CD4-positive, alpha-beta T cell (primary cell): ENCODE measurements around the gene ADAMTS20. TPM values are rescaled to one million over a fixed set of nuclear protein-coding genes. Genes with fewer than 3 reads are reported as not detected.
"Not testable (repeated sequence)": the region's sequence is repeated elsewhere in the genome, so short reads cannot be mapped to it uniquely, and the experiment has no call there.

Experiments used
- ATAC-seq: fragments of 200-7000 bp; cut with Tn5 transposase; one replicate; pipeline ENCODE4 v1.10.0; 2022; ENCODE audit warnings: mild to moderate bottlenecking; ENCODE audit not compliant: poor library complexity
- CTCF ChIA-PET: fragments of 350-600 bp; sonication (Branson Sonifier 250); formaldehyde crosslinking; loops from one replicate; lab custom pipeline; 2021; ENCODE audit warnings: antibody characterized with exemption, inconsistent platforms; lab: Charles Lee
- POLR2A ChIA-PET: fragments of 350-600 bp; sonication (Branson Sonifier 250); formaldehyde crosslinking; loops from one replicate; lab custom pipeline; 2021; ENCODE audit warnings: antibody characterized with exemption, inconsistent platforms; lab: Charles Lee
- DNase-seq, 14 experiments: peaks; one replicate each; pipeline ENCODE4 v3.0.0-alpha.2; 2013 to 2020; ENCODE audit warnings: mixed read lengths in 2 of 14
- H3K27ac ChIP-seq, 2 donors: one replicate each; pipeline versions ENCODE4 v1.5.1 to v1.7.0; 2013; ENCODE audit warnings: low read length in 2 of 2, low read depth in 1 of 2, mild to moderate bottlenecking in 1 of 2
- H3K27me3 ChIP-seq, 2 experiments: 1 replicate in 1 of 2; 2 replicates in 1 of 2; pipeline versions ENCODE4 v1.6.1 to v1.7.0; 2013; ENCODE audit warnings: low read length in 2 of 2, control low read depth in 1 of 2, mild to moderate bottlenecking in 1 of 2, moderate library complexity in 1 of 2; ENCODE audit not compliant: insufficient read depth in 2 of 2, control insufficient read depth in 1 of 2
- H3K36me3 ChIP-seq: one replicate; pipeline ENCODE4 v1.6.1; 2013; ENCODE audit warnings: low read length, control low read depth; ENCODE audit not compliant: insufficient read depth
- H3K4me1 ChIP-seq: one replicate; pipeline ENCODE4 v1.6.1; 2013; ENCODE audit warnings: low read length, control low read depth; ENCODE audit not compliant: insufficient read depth
- H3K4me3 ChIP-seq: one replicate; pipeline ENCODE4 v1.5.1; 2013; ENCODE audit warnings: mild to moderate bottlenecking, low read length, moderate library complexity
- H3K9me3 ChIP-seq, 2 experiments: 1 replicate in 1 of 2; 2 replicates in 1 of 2; pipeline versions ENCODE4 v1.6.1 to v1.7.0; 2013; ENCODE audit warnings: low read length in 2 of 2, mild to moderate bottlenecking in 2 of 2, control low read depth in 1 of 2, moderate library complexity in 1 of 2; ENCODE audit not compliant: control insufficient read depth in 1 of 2, insufficient read depth in 1 of 2
- H3K27ac Mint-ChIP-seq: one replicate; pipeline ENCODE4 v1.8.0; 2020; ENCODE audit warnings: mixed read lengths
- H3K27me3 Mint-ChIP-seq: one replicate; pipeline ENCODE4 v1.8.0; 2021; ENCODE audit warnings: mixed read lengths
- H3K36me3 Mint-ChIP-seq: one replicate; pipeline ENCODE4 v1.8.0; 2021; ENCODE audit warnings: low read depth, mixed read lengths
- H3K4me1 Mint-ChIP-seq: one replicate; pipeline ENCODE4 v1.8.0; 2021; ENCODE audit warnings: low read depth, mixed read lengths
- H3K4me3 Mint-ChIP-seq: one replicate; pipeline ENCODE4 v1.8.0; 2020; ENCODE audit warnings: mild to moderate bottlenecking, mixed read lengths
- H3K9me3 Mint-ChIP-seq: one replicate; pipeline ENCODE4 v1.8.0; 2020; ENCODE audit warnings: mixed read lengths
- CTCF ChIP-seq: fragments of 200-600 bp; IDR thresholded peaks from one replicate; pipeline ENCODE4 v1.8.0; 2022; ENCODE audit warnings: antibody characterized with exemption, mild to moderate bottlenecking
- intact Hi-C, 2 experiments: fragments of 100-400 bp; cut with DNase I in 1 of 2; cut with micrococcal nuclease in 1 of 2; formaldehyde crosslinking; loops; one replicate each; pipeline versions ENCODE4 v1.15.1 to v1.9.0; 2023 to 2025; cut with DNase I, micrococcal nuclease
- total RNA-seq, 174 experiments: library from RNA in 2 of 174; stranded (reverse) in 2 of 174; gene quantifications; one replicate each; pipeline ENCODE4 v1.2.3 and lab custom pipeline; 2021 to 2026

Gene ADAMTS20
- total RNA-seq, 2 experiments from 2014 or later, result not detected

- no peak for ATAC-seq
- no peak for TF ChIP-seq CTCF
Measured at GRCh38 chr12:43345023-43345422, 207.0 kb downstream of the ADAMTS20 start.

GRCh38 chr12:43341785-43342313 is 210.2 kb downstream of the ADAMTS20 start:
- H3K9me3 ChIP-seq, H3K27ac Mint-ChIP-seq, intact Hi-C loops, H3K4me3 ChIP-seq, H3K36me3 Mint-ChIP-seq, H3K4me1 Mint-ChIP-seq, H3K4me3 Mint-ChIP-seq, H3K4me1 ChIP-seq, H3K9me3 Mint-ChIP-seq, H3K27me3 Mint-ChIP-seq, H3K36me3 ChIP-seq, H3K27ac ChIP-seq, H3K27me3 ChIP-seq, POLR2A ChIA-PET, ATAC-seq, DNase-seq, CTCF ChIA-PET: not testable (repeated sequence)

More at GRCh38 chr12:43345023-43345422, 207.0 kb downstream of the ADAMTS20 start:
- ChIA-PET POLR2A (no interaction called here), CTCF (no interaction called here)
- H3K36me3 Mint-ChIP-seq, result no peaks in the 10 kb centered on the region
- no peak overlapping the region for H3K27ac Mint-ChIP-seq
- intact Hi-C loops, result no loop called here
- Histone ChIP-seq H3K36me3 (no peaks in the 10 kb centered on the region), H3K9me3 (peaks cover 7% of the 10 kb centered on the region in 2 experiments), H3K4me1 (no peaks in the 10 kb centered on the region), H3K27ac (no peak overlapping the region), H3K4me3 (no peak overlapping the region), H3K27me3 (no peaks in the 10 kb centered on the region)
- peaks cover 4% of the 10 kb centered on the region for H3K27me3 Mint-ChIP-seq
- H3K9me3 Mint-ChIP-seq, result no peaks in the 10 kb centered on the region
- no peak for DNase-seq
- H3K4me1 Mint-ChIP-seq, result no peaks in the 10 kb centered on the region
- H3K4me3 Mint-ChIP-seq, result no peak overlapping the region

GRCh38 chr12:43338848-43339526 is 213.0 kb downstream of the ADAMTS20 start:
- no peak for DNase-seq
- intact Hi-C loops, result no loop called here

More at GRCh38 chr12:43338848-43339526, 213.0 kb downstream of the ADAMTS20 start:
- Mint-ChIP-seq H3K27me3 (no peaks in the 10 kb centered on the region), H3K9me3 (no peaks in the 10 kb centered on the region), H3K4me3 (no peak overlapping the region), H3K4me1 (no peaks in the 10 kb centered on the region), H3K36me3 (no peaks in the 10 kb centered on the region), H3K27ac (no peak overlapping the region)
- no peaks in the 10 kb centered on the region for H3K36me3 ChIP-seq
- ATAC-seq, result no peak
- no peaks in the 10 kb centered on the region for H3K4me1 ChIP-seq
- POLR2A ChIA-PET, result no interaction called here
- H3K9me3 ChIP-seq, result no peaks in the 10 kb centered on the region
- TF ChIP-seq CTCF, result no peak
- no peak overlapping the region for H3K27ac ChIP-seq
- CTCF ChIA-PET, result no interaction called here
- no peak overlapping the region for H3K4me3 ChIP-seq
- no peaks in the 10 kb centered on the region for H3K27me3 ChIP-seq
